ENCODE measurements around the gene TPCN1.

TPCN1 gene

GRCh38 chr12:113310489-113310888, 89.2 kb downstream of the TPCN1 start:
- no peaks in the 10 kb centered on the region for H3K36me3 ChIP-seq (ENCODE audit: insufficient read depth, low read length)
- DNase-seq (ENCODE audit: low read depth, low spot score), result no peak
- no peak for TF ChIP-seq EZH2 (IDR thresholded peaks at IDR 0.05)
- no peak for TF ChIP-seq FOXP2 (optimal IDR thresholded peaks at IDR 0.05; ENCODE audit: control extremely low read depth, extremely low read length, insufficient read depth)
- no peak for TF ChIP-seq POLR2AphosphoS5 (IDR thresholded peaks at IDR 0.05; ENCODE audit: borderline replicate concordance, low read depth, low read length)
- no peaks in the 10 kb centered on the region for H3K9me3 ChIP-seq (ENCODE audit: low read depth, low read length)
- no peak overlapping the region for H3K9ac ChIP-seq (ENCODE audit: insufficient read length)
- no peak overlapping the region for H3K27ac ChIP-seq
- no peak overlapping the region for H3K4me3 ChIP-seq

GRCh38 chr12:113314121-113314529, 92.9 kb downstream of the TPCN1 start:
- Histone ChIP-seq H3K36me3 (ENCODE audit: insufficient read depth, low read length) (no peaks in the 10 kb centered on the region), H3K27ac (no peak overlapping the region), H3K4me3 (no peak overlapping the region), H3K9ac (ENCODE audit: insufficient read length) (no peak overlapping the region), H3K9me3 (ENCODE audit: low read depth, low read length) (no peaks in the 10 kb centered on the region)
- DNase-seq (ENCODE audit: low read depth, low spot score), result no peak
- no peak for TF ChIP-seq FOXP2 (optimal IDR thresholded peaks at IDR 0.05; ENCODE audit: control extremely low read depth, extremely low read length, insufficient read depth)
- TF ChIP-seq POLR2AphosphoS5 (IDR thresholded peaks at IDR 0.05; ENCODE audit: borderline replicate concordance, low read depth, low read length), result no peak
- no peak for TF ChIP-seq EZH2 (IDR thresholded peaks at IDR 0.05)

GRCh38 chr12:113315358-113315757, 94.1 kb downstream of the TPCN1 start:
- Histone ChIP-seq H3K27ac (no peak overlapping the region), H3K9ac (ENCODE audit: insufficient read length) (no peak overlapping the region), H3K36me3 (ENCODE audit: insufficient read depth, low read length) (no peaks in the 10 kb centered on the region), H3K9me3 (ENCODE audit: low read depth, low read length) (no peaks in the 10 kb centered on the region), H3K4me3 (no peak overlapping the region)
- no peak for DNase-seq (ENCODE audit: low read depth, low spot score)
- TF ChIP-seq EZH2 (IDR thresholded peaks at IDR 0.05) (no peak), FOXP2 (optimal IDR thresholded peaks at IDR 0.05; ENCODE audit: control extremely low read depth, extremely low read length, insufficient read depth) (no peak), POLR2AphosphoS5 (IDR thresholded peaks at IDR 0.05; ENCODE audit: borderline replicate concordance, low read depth, low read length) (no peak)

- Histone ChIP-seq H3K27ac (no peak overlapping the region), H3K36me3 (ENCODE audit: insufficient read depth, low read length) (no peaks in the 10 kb centered on the region), H3K9ac (ENCODE audit: insufficient read length) (no peak overlapping the region), H3K9me3 (ENCODE audit: low read depth, low read length) (no peaks in the 10 kb centered on the region), H3K4me3 (no peak overlapping the region)
- DNase-seq (ENCODE audit: low read depth, low spot score), result no peak
- TF ChIP-seq POLR2AphosphoS5 (IDR thresholded peaks at IDR 0.05; ENCODE audit: borderline replicate concordance, low read depth, low read length) (no peak), FOXP2 (optimal IDR thresholded peaks at IDR 0.05; ENCODE audit: control extremely low read depth, extremely low read length, insufficient read depth) (no peak), EZH2 (IDR thresholded peaks at IDR 0.05) (no peak)
Measured at GRCh38 chr12:113316155-113316554, 94.9 kb downstream of the TPCN1 start.

GRCh38 chr12:113317122-113317521, 95.9 kb downstream of the TPCN1 start:
- TF ChIP-seq FOXP2 (optimal IDR thresholded peaks at IDR 0.05; ENCODE audit: control extremely low read depth, extremely low read length, insufficient read depth) (no peak), POLR2AphosphoS5 (IDR thresholded peaks at IDR 0.05; ENCODE audit: borderline replicate concordance, low read depth, low read length) (no peak), EZH2 (IDR thresholded peaks at IDR 0.05) (no peak)
- no peak for DNase-seq (ENCODE audit: low read depth, low spot score)
- H3K9ac ChIP-seq (ENCODE audit: insufficient read length), result no peak overlapping the region
- no peak overlapping the region for H3K4me3 ChIP-seq
- H3K9me3 ChIP-seq (ENCODE audit: low read depth, low read length), result no peaks in the 10 kb centered on the region
- no peaks in the 10 kb centered on the region for H3K36me3 ChIP-seq (ENCODE audit: insufficient read depth, low read length)
- no peak overlapping the region for H3K27ac ChIP-seq

- H3K4me3 ChIP-seq, result no peak overlapping the region
- no peaks in the 10 kb centered on the region for H3K36me3 ChIP-seq (ENCODE audit: insufficient read depth, low read length)
- no peak overlapping the region for H3K9ac ChIP-seq (ENCODE audit: insufficient read length)
- TF ChIP-seq POLR2AphosphoS5 (IDR thresholded peaks at IDR 0.05; ENCODE audit: borderline replicate concordance, low read depth, low read length) (no peak), EZH2 (IDR thresholded peaks at IDR 0.05) (no peak), FOXP2 (optimal IDR thresholded peaks at IDR 0.05; ENCODE audit: control extremely low read depth, extremely low read length, insufficient read depth) (no peak)
- no peak overlapping the region for H3K27ac ChIP-seq
- no peaks in the 10 kb centered on the region for H3K9me3 ChIP-seq (ENCODE audit: low read depth, low read length)
- no peak for DNase-seq (ENCODE audit: low read depth, low spot score)
Measured at GRCh38 chr12:113318046-113318656, 96.9 kb downstream of the TPCN1 start.

- Histone ChIP-seq H3K9ac (ENCODE audit: insufficient read length) (no peak overlapping the region), H3K36me3 (ENCODE audit: insufficient read depth, low read length) (no peaks in the 10 kb centered on the region), H3K27ac (no peak overlapping the region), H3K4me3 (no peak overlapping the region), H3K9me3 (ENCODE audit: low read depth, low read length) (no peaks in the 10 kb centered on the region)
- TF ChIP-seq EZH2 (IDR thresholded peaks at IDR 0.05) (no peak), POLR2AphosphoS5 (IDR thresholded peaks at IDR 0.05; ENCODE audit: borderline replicate concordance, low read depth, low read length) (no peak), FOXP2 (optimal IDR thresholded peaks at IDR 0.05; ENCODE audit: control extremely low read depth, extremely low read length, insufficient read depth) (no peak)
- no peak for DNase-seq (ENCODE audit: low read depth, low spot score)
Measured at GRCh38 chr12:113318900-113319628, 97.8 kb downstream of the TPCN1 start.

- TF ChIP-seq EZH2 (IDR thresholded peaks at IDR 0.05) (no peak), POLR2AphosphoS5 (IDR thresholded peaks at IDR 0.05; ENCODE audit: borderline replicate concordance, low read depth, low read length) (no peak), FOXP2 (optimal IDR thresholded peaks at IDR 0.05; ENCODE audit: control extremely low read depth, extremely low read length, insufficient read depth) (no peak)
Measured at GRCh38 chr12:113320401-113320800, 99.1 kb downstream of the TPCN1 start.

More at GRCh38 chr12:113320401-113320800, 99.1 kb downstream of the TPCN1 start:
- no peaks in the 10 kb centered on the region for H3K36me3 ChIP-seq (ENCODE audit: insufficient read depth, low read length)
- no peak overlapping the region for H3K9ac ChIP-seq (ENCODE audit: insufficient read length)
- DNase-seq (ENCODE audit: low read depth, low spot score), result no peak
- H3K9me3 ChIP-seq (ENCODE audit: low read depth, low read length), result no peaks in the 10 kb centered on the region
- H3K4me3 ChIP-seq, result no peak overlapping the region
- no peak overlapping the region for H3K27ac ChIP-seq
